MM.1S (cell line): ENCODE results near the gene ST6GALNAC6.

ENCODE experiments used
- EZH2 ChIP-seq: fragments of 300-600 bp; sonication (generic); optimal IDR thresholded peaks from 2 replicates; pipeline ENCODE3; 2017; ENCODE audit warnings: low read depth, mild to moderate bottlenecking, antibody characterized with exemption, low read length, mixed read lengths
- EZH2phosphoT487 ChIP-seq: fragments of 300-600 bp; sonication (generic); IDR thresholded peaks from 2 replicates; pipeline ENCODE4 v1.6.1; 2018; ENCODE audit warnings: antibody characterized with exemption, low read length
- TF ChIP-seq, protein P1 (sequence below): fragments of 300-600 bp; sonication (generic); IDR thresholded peaks from 2 replicates; pipeline ENCODE4 v1.5.1; 2016; ENCODE audit warnings: antibody characterized with exemption, low read length, mixed read lengths

DNA sequence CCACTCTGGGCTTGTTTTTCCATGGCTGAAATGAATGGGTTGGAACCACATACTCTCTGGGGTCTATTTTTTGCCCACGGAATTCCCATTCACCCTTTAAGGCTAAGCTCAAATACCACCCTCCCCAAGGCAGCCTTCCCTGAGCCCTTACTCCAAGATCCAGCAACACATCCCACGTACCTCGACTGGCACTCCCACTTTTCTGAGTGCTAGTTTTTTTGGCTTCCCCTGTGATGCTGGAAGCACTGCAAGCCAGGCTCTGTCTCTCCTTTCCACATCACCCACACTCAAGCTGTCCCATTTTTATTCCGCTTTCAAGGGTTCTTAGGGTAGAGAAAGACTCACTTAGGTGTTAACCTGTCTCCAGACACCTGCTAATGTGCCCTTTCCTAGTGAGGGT, 6.0 kb downstream of the ST6GALNAC6 start:
- TF ChIP-seq, protein P1, sequence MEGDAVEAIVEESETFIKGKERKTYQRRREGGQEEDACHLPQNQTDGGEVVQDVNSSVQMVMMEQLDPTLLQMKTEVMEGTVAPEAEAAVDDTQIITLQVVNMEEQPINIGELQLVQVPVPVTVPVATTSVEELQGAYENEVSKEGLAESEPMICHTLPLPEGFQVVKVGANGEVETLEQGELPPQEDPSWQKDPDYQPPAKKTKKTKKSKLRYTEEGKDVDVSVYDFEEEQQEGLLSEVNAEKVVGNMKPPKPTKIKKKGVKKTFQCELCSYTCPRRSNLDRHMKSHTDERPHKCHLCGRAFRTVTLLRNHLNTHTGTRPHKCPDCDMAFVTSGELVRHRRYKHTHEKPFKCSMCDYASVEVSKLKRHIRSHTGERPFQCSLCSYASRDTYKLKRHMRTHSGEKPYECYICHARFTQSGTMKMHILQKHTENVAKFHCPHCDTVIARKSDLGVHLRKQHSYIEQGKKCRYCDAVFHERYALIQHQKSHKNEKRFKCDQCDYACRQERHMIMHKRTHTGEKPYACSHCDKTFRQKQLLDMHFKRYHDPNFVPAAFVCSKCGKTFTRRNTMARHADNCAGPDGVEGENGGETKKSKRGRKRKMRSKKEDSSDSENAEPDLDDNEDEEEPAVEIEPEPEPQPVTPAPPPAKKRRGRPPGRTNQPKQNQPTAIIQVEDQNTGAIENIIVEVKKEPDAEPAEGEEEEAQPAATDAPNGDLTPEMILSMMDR, result no peak
- no peak for TF ChIP-seq EZH2phosphoT487
- TF ChIP-seq EZH2, result no peak
